ENCODE data around the gene ITPR2.
"Not testable (repeated sequence)": the region's sequence is repeated elsewhere in the genome, so short reads cannot be mapped to it uniquely, and the experiment has no call there.

The ITPR2 gene

GRCh38 chr12:26689281-26689841 is 143.6 kb downstream of the ITPR2 start:
- H3K9me3 ChIP-seq (ENCODE audit: low read length), result no peaks in the 10 kb centered on the region
- H3K27ac ChIP-seq (ENCODE audit: low read depth, low read length), result no peak overlapping the region
- no peak overlapping the region for H3K4me3 ChIP-seq (ENCODE audit: low read depth in 1 of 2, low read length in 2 of 2)
- H3K4me1 ChIP-seq (ENCODE audit: insufficient read depth, low read length), result no peaks in the 10 kb centered on the region
- no peak overlapping the region for H3K9ac ChIP-seq (ENCODE audit: low read length)
- peaks cover 17% of the 10 kb centered on the region for H3K36me3 ChIP-seq (ENCODE audit: insufficient read depth, low read length)
- no peaks in the 10 kb centered on the region for H3K27me3 ChIP-seq (ENCODE audit: control insufficient read depth in 1 of 2, insufficient read depth in 2 of 2, low read length in 2 of 2)

DNA sequence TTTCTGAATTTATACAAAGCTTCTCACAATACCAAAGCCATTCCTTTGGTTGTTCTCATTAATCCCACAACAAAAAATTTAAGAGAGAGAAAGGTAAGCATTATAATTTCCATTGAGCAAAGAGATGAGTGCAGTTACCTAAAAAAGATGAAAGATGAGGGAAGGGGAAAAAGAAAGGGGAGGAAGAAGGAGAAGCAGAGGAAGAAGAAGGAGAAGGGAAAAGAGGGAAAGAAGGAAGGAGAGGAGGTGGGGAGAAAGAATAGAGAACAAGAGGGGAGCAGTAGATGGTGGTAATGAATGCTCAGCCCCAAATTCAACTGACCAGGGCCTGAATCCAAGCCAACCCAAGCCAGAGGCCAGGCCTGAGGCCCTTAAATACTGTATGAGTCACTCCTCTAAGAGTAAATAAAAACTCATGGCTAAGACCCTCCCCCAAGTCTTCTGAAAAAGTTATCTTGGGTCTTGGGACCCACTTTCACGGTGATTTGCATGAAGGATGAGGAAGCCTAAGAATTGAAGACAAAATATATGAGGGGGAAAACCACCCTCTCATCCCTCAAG is 144.6 kb downstream of the ITPR2 start:
- Histone ChIP-seq H3K9me3 (ENCODE audit: low read length) (no peaks in the 10 kb centered on the region), H3K27me3 (ENCODE audit: control insufficient read depth in 1 of 2, insufficient read depth in 2 of 2, low read length in 2 of 2) (no peaks in the 10 kb centered on the region), H3K9ac (ENCODE audit: low read length) (no peak overlapping the region), H3K4me1 (ENCODE audit: insufficient read depth, low read length) (no peaks in the 10 kb centered on the region), H3K4me3 (ENCODE audit: low read depth in 1 of 2, low read length in 2 of 2) (no peak overlapping the region), H3K27ac (ENCODE audit: low read depth, low read length) (no peak overlapping the region), H3K36me3 (ENCODE audit: insufficient read depth, low read length) (peaks cover 15% of the 10 kb centered on the region)

- Histone ChIP-seq H3K27me3 (ENCODE audit: control insufficient read depth in 1 of 2, insufficient read depth in 2 of 2, low read length in 2 of 2) (no peaks in the 10 kb centered on the region), H3K4me1 (ENCODE audit: insufficient read depth, low read length) (no peaks in the 10 kb centered on the region), H3K36me3 (ENCODE audit: insufficient read depth, low read length) (peaks cover 27% of the 10 kb centered on the region), H3K9me3 (ENCODE audit: low read length) (no peaks in the 10 kb centered on the region), H3K9ac (ENCODE audit: low read length) (no peak overlapping the region), H3K4me3 (ENCODE audit: low read depth in 1 of 2, low read length in 2 of 2) (no peak overlapping the region), H3K27ac (ENCODE audit: low read depth, low read length) (no peak overlapping the region)
Observed at GRCh38 chr12:26686408-26686807, 146.6 kb downstream of the ITPR2 start.

- H3K36me3 ChIP-seq (ENCODE audit: insufficient read depth, low read length), result peaks cover 27% of the 10 kb centered on the region
- no peaks in the 10 kb centered on the region for H3K4me1 ChIP-seq (ENCODE audit: insufficient read depth, low read length)
Observed at GRCh38 chr12:26684101-26684500, 148.9 kb downstream of the ITPR2 start.

DNA sequence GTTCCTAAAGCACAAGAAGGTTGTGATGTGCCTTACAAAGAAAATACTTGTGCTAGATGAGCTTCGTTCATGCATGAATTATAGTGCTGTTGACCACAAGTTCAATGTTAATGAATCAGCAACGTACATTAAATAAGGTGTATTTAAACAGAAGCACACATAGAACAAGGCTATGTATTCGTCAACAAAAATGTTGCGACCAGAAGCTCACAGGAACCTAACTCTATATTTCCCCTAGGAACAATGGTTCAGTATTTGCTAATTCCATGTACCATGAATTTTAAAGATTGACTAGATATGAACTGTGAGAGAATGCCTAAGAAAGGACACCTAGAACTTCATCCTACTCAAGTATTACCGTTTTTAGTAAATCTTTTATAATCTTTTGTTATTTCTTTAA is 149.6 kb downstream of the ITPR2 start:
- H3K36me3 ChIP-seq (ENCODE audit: insufficient read depth, low read length), result peaks cover 27% of the 10 kb centered on the region
- no peaks in the 10 kb centered on the region for H3K27me3 ChIP-seq (ENCODE audit: control insufficient read depth in 1 of 2, insufficient read depth in 2 of 2, low read length in 2 of 2)
- no peak overlapping the region for H3K27ac ChIP-seq (ENCODE audit: low read depth, low read length)
- no peak overlapping the region for H3K4me3 ChIP-seq (ENCODE audit: low read depth in 1 of 2, low read length in 2 of 2)
- H3K9ac ChIP-seq (ENCODE audit: low read length), result no peak overlapping the region
- no peaks in the 10 kb centered on the region for H3K4me1 ChIP-seq (ENCODE audit: insufficient read depth, low read length)
- H3K9me3 ChIP-seq (ENCODE audit: low read length), result no peaks in the 10 kb centered on the region

More at GRCh38 chr12:26684101-26684500, 148.9 kb downstream of the ITPR2 start:
- Histone ChIP-seq H3K4me3 (ENCODE audit: low read depth in 1 of 2, low read length in 2 of 2) (no peak overlapping the region), H3K9me3 (ENCODE audit: low read length) (no peaks in the 10 kb centered on the region), H3K27me3 (ENCODE audit: control insufficient read depth in 1 of 2, insufficient read depth in 2 of 2, low read length in 2 of 2) (no peaks in the 10 kb centered on the region), H3K27ac (ENCODE audit: low read depth, low read length) (no peak overlapping the region), H3K9ac (ENCODE audit: low read length) (no peak overlapping the region)

GRCh38 chr12:26680727-26681455 is 152.1 kb downstream of the ITPR2 start:
- H3K27me3 ChIP-seq (ENCODE audit: control insufficient read depth in 1 of 2, insufficient read depth in 2 of 2, low read length in 2 of 2), result no peaks in the 10 kb centered on the region
- H3K4me1 ChIP-seq (ENCODE audit: insufficient read depth, low read length), result no peaks in the 10 kb centered on the region
- H3K4me3 ChIP-seq (ENCODE audit: low read depth in 1 of 2, low read length in 2 of 2), result no peak overlapping the region
- H3K27ac ChIP-seq (ENCODE audit: low read depth, low read length), result no peak overlapping the region
- H3K9ac ChIP-seq (ENCODE audit: low read length), result no peak overlapping the region
- H3K9me3 ChIP-seq (ENCODE audit: low read length), result no peaks in the 10 kb centered on the region
- H3K36me3 ChIP-seq (ENCODE audit: insufficient read depth, low read length), result peaks cover 27% of the 10 kb centered on the region

DNA sequence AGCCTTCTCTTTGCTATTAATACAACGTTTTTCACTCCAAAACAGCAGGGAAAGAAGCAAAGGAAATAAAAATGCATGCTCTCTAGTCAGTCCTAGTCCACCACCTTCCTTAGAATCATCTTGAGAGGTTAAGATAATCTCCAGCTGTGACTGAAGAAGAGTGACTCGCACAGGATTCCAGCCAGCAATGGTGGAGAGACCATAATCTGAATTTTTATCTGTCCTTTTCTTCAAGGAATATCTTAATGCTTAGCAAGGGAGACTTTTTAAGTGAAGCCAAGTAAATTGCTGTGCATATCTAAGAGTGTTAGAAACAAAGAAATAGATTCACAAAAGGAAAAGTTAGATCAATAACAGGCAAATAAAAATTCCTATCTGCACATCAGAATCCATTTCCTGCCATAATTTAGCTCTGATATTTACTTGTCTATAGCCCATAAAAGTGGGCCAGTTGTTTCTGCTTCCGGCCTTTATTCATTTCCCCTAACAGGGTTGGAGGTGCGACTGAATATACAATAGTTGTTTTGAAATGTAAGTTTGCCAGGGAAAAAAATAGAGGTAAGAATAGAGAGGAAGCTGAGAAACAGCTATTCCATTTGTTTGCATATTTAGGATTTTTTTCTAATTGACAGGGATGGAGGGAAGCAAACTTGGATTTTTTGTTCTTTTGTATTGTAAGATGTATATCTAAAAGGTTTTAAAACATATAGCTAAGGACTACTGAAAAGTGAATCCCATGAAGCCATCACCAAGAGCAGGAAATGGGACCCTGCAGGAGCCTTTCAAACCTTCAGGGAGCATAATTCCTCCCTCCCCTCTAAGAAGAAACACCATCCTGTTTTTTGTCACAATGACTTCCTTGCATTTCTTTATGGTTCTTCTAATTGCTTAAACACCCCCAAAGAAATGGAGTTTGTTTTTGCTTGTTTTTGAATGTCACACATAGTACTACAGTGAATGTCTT is 154.0 kb downstream of the ITPR2 start:
- no peak overlapping the region for H3K27ac ChIP-seq (ENCODE audit: low read depth, low read length)
- H3K36me3 ChIP-seq (ENCODE audit: insufficient read depth, low read length), result peaks cover 17% of the 10 kb centered on the region
- H3K4me3 ChIP-seq (ENCODE audit: low read depth in 1 of 2, low read length in 2 of 2), result no peak overlapping the region
- H3K4me1 ChIP-seq (ENCODE audit: insufficient read depth, low read length), result no peaks in the 10 kb centered on the region
- no peak overlapping the region for H3K9ac ChIP-seq (ENCODE audit: low read length)
- H3K9me3 ChIP-seq (ENCODE audit: low read length), result no peaks in the 10 kb centered on the region
- H3K27me3 ChIP-seq (ENCODE audit: control insufficient read depth in 1 of 2, insufficient read depth in 2 of 2, low read length in 2 of 2), result no peaks in the 10 kb centered on the region

GRCh38 chr12:26671487-26671886 is 161.5 kb downstream of the ITPR2 start:
- H3K9ac ChIP-seq (ENCODE audit: low read length); H3K27ac ChIP-seq (ENCODE audit: low read depth, low read length); H3K9me3 ChIP-seq (ENCODE audit: low read length); H3K4me3 ChIP-seq (ENCODE audit: low read depth in 1 of 2, low read length in 2 of 2); H3K36me3 ChIP-seq (ENCODE audit: insufficient read depth, low read length); H3K4me1 ChIP-seq (ENCODE audit: insufficient read depth, low read length); H3K27me3 ChIP-seq (ENCODE audit: control insufficient read depth in 1 of 2, insufficient read depth in 2 of 2, low read length in 2 of 2): not testable (repeated sequence)

GRCh38 chr12:26668847-26669246 is 164.1 kb downstream of the ITPR2 start:
- Histone ChIP-seq H3K4me3 (ENCODE audit: low read depth in 1 of 2, low read length in 2 of 2) (no peak overlapping the region), H3K9ac (ENCODE audit: low read length) (no peak overlapping the region), H3K4me1 (ENCODE audit: insufficient read depth, low read length) (no peaks in the 10 kb centered on the region), H3K27me3 (ENCODE audit: control insufficient read depth in 1 of 2, insufficient read depth in 2 of 2, low read length in 2 of 2) (no peaks in the 10 kb centered on the region), H3K27ac (ENCODE audit: low read depth, low read length) (no peak overlapping the region), H3K36me3 (ENCODE audit: insufficient read depth, low read length) (peaks cover 6% of the 10 kb centered on the region), H3K9me3 (ENCODE audit: low read length) (no peaks in the 10 kb centered on the region)

- H3K4me3 ChIP-seq (ENCODE audit: low read depth in 1 of 2, low read length in 2 of 2), result no peak overlapping the region
- H3K27ac ChIP-seq (ENCODE audit: low read depth, low read length), result no peak overlapping the region
- no peaks in the 10 kb centered on the region for H3K4me1 ChIP-seq (ENCODE audit: insufficient read depth, low read length)
- H3K27me3 ChIP-seq (ENCODE audit: control insufficient read depth in 1 of 2, insufficient read depth in 2 of 2, low read length in 2 of 2), result no peaks in the 10 kb centered on the region
- H3K9me3 ChIP-seq (ENCODE audit: low read length), result no peaks in the 10 kb centered on the region
- H3K36me3 ChIP-seq (ENCODE audit: insufficient read depth, low read length), result peaks cover 11% of the 10 kb centered on the region
- no peak overlapping the region for H3K9ac ChIP-seq (ENCODE audit: low read length)
Observed at GRCh38 chr12:26668230-26668629, 164.8 kb downstream of the ITPR2 start.

GRCh38 chr12:26666286-26666685 is 166.7 kb downstream of the ITPR2 start:
- H3K9me3 ChIP-seq (ENCODE audit: low read length), result no peaks in the 10 kb centered on the region
- no peak overlapping the region for H3K4me3 ChIP-seq (ENCODE audit: low read depth in 1 of 2, low read length in 2 of 2)
- peaks cover 9% of the 10 kb centered on the region for H3K4me1 ChIP-seq (ENCODE audit: insufficient read depth, low read length)
- H3K27ac ChIP-seq (ENCODE audit: low read depth, low read length), result no peak overlapping the region
- no peaks in the 10 kb centered on the region for H3K27me3 ChIP-seq (ENCODE audit: control insufficient read depth in 1 of 2, insufficient read depth in 2 of 2, low read length in 2 of 2)
- peaks cover 13% of the 10 kb centered on the region for H3K36me3 ChIP-seq (ENCODE audit: insufficient read depth, low read length)
- no peak overlapping the region for H3K9ac ChIP-seq (ENCODE audit: low read length)
